HEK293T (cell line): ENCODE measurements around the gene ILKAP.

Experiments used
- CTCF ChIA-PET: fragments of 350-600 bp; formaldehyde crosslinking; extraction: SDS; loops from one replicate; lab custom pipeline; 2021; ENCODE audit warnings: antibody characterized with exemption, inconsistent platforms; lab: Yijun Ruan, JAX
- POLR2A ChIA-PET: fragments of 350-600 bp; formaldehyde crosslinking; extraction: SDS; loops from one replicate; lab custom pipeline; 2020; ENCODE audit warnings: antibody characterized with exemption, inconsistent platforms; lab: Yijun Ruan, JAX
- DNase-seq: peaks from one replicate; pipeline ENCODE4 v3.0.0; 2012; ENCODE audit warnings: mixed read lengths; ENCODE audit errors: extremely low spot score
- ARNT ChIP-seq: fragments of 450-650 bp; IDR thresholded peaks from 2 replicates; pipeline ENCODE4 v1.6.1; 2017; ENCODE audit warnings: mild to moderate bottlenecking
- BHLHE40 ChIP-seq: fragments of 450-650 bp; IDR thresholded peaks from 2 replicates; pipeline ENCODE4 v1.6.1; 2016; ENCODE audit warnings: mild to moderate bottlenecking, moderate library complexity, borderline replicate concordance
- CTBP1 ChIP-seq: fragments of 450-650 bp; IDR thresholded peaks from 2 replicates; pipeline ENCODE4 v1.6.1; 2016; ENCODE audit warnings: borderline replicate concordance
- ELF4 ChIP-seq: fragments of 450-650 bp; IDR thresholded peaks from 2 replicates; pipeline ENCODE4 v1.6.1; 2017; ENCODE audit warnings: antibody characterized with exemption
- FOXA1 ChIP-seq: fragments of 450-650 bp; IDR thresholded peaks from 2 replicates; pipeline ENCODE4 v1.6.1; 2016; ENCODE audit warnings: mild to moderate bottlenecking
- FOXK2 ChIP-seq: fragments of 450-650 bp; IDR thresholded peaks from 2 replicates; pipeline ENCODE4 v1.6.1; 2016; ENCODE audit warnings: mild to moderate bottlenecking
- FOXM1 ChIP-seq: fragments of 450-650 bp; IDR thresholded peaks from 2 replicates; pipeline ENCODE4 v1.6.1; 2017; ENCODE audit warnings: mild to moderate bottlenecking, borderline replicate concordance
- HDGF ChIP-seq: fragments of 450-650 bp; IDR thresholded peaks from 2 replicates; pipeline ENCODE4 v1.6.1; 2017; ENCODE audit warnings: antibody characterized with exemption, borderline replicate concordance
- L3MBTL2 ChIP-seq: fragments of 450-650 bp; conservative IDR thresholded peaks from 2 replicates; pipeline ENCODE4 v1.6.1; 2016; ENCODE audit warnings: mild to moderate bottlenecking
- LEF1 ChIP-seq: fragments of 450-650 bp; IDR thresholded peaks from 2 replicates; pipeline ENCODE4 v1.6.1; 2017; ENCODE audit warnings: mild to moderate bottlenecking, borderline replicate concordance
- NFRKB ChIP-seq: fragments of 450-650 bp; IDR thresholded peaks from 2 replicates; pipeline ENCODE4 v1.6.1; 2016; ENCODE audit warnings: mild to moderate bottlenecking, moderate library complexity
- PKNOX1 ChIP-seq: fragments of 450-650 bp; IDR thresholded peaks from 2 replicates; pipeline ENCODE4 v1.6.1; 2016
- SP1 ChIP-seq: fragments of 450-650 bp; IDR thresholded peaks from 2 replicates; pipeline ENCODE4 v1.6.1; 2017
- SUZ12 ChIP-seq: fragments of 450-650 bp; IDR thresholded peaks from 2 replicates; pipeline ENCODE4 v1.6.1; 2016; ENCODE audit warnings: mild to moderate bottlenecking
- TARDBP ChIP-seq: fragments of 450-650 bp; IDR thresholded peaks from 2 replicates; pipeline ENCODE4 v1.6.1; 2016
- ZNF384 ChIP-seq: fragments of 450-650 bp; IDR thresholded peaks from 2 replicates; pipeline ENCODE4 v1.6.1; 2016

ILKAP gene

GRCh38 chr2:238135601-238136150 is 67.8 kb downstream of the ILKAP start:
- CTCF ChIA-PET, result no interaction called here
- no peak for TF ChIP-seq ELF4
- no peak for TF ChIP-seq TARDBP
- TF ChIP-seq NFRKB, result no peak
- TF ChIP-seq BHLHE40, result no peak
- no peak for TF ChIP-seq ARNT
- no peak for TF ChIP-seq HDGF
- TF ChIP-seq PKNOX1, result no peak
- TF ChIP-seq FOXM1, result no peak
- TF ChIP-seq LEF1, result no peak
- TF ChIP-seq SUZ12, result no peak
- TF ChIP-seq FOXK2, result no peak
- no peak for TF ChIP-seq FOXA1
- TF ChIP-seq L3MBTL2, result no peak
- no peak for TF ChIP-seq SP1
- no peak for DNase-seq
- POLR2A ChIA-PET, result interaction anchor here (1.1 to 1.4 kb wide), 2 partner anchors 8 to 75 kb away, joined by 3 read pairs; partner anchors contain the start of gene SCLY

GRCh38 chr2:238134393-238134785 is 69.1 kb downstream of the ILKAP start:
- CTCF ChIA-PET, result no interaction called here
- no peak for DNase-seq
- TF ChIP-seq CTBP1, result no peak
- no peak for TF ChIP-seq FOXK2
- no peak for TF ChIP-seq PKNOX1
- POLR2A ChIA-PET, result interaction anchor here (1.4 kb wide), 1 partner anchor 73 kb away, joined by 3 read pairs; the partner anchor contains the start of gene SCLY

GRCh38 chr2:238133499-238134392 is 69.7 kb downstream of the ILKAP start:
- no peak for DNase-seq
- TF ChIP-seq TARDBP, result no peak
- no peak for TF ChIP-seq PKNOX1
- TF ChIP-seq NFRKB, result no peak
- TF ChIP-seq FOXA1, result no peak
- no peak for TF ChIP-seq ZNF384
- TF ChIP-seq ARNT, result no peak
- TF ChIP-seq BHLHE40, result no peak
- TF ChIP-seq SP1, result no peak
- ChIA-PET CTCF (interaction anchor here (0.7 kb wide), 1 partner anchor 21 kb away, joined by 3 read pairs; no protein-coding TSS in a partner anchor), POLR2A (interaction anchor here (1.3 kb wide), 1 partner anchor 73 kb away, joined by 3 read pairs; the partner anchor contains the start of gene SCLY)

GRCh38 chr2:238132463-238133450 is 70.7 kb downstream of the ILKAP start:
- TF ChIP-seq ARNT, result no peak
- no peak for TF ChIP-seq PKNOX1
- no peak for TF ChIP-seq SUZ12
- no peak for TF ChIP-seq BHLHE40
- no peak for TF ChIP-seq L3MBTL2
- TF ChIP-seq TARDBP, result no peak
- TF ChIP-seq FOXK2, result no peak
- no peak for TF ChIP-seq SP1
- TF ChIP-seq FOXM1, result no peak
- no peak for TF ChIP-seq CTBP1
- TF ChIP-seq HDGF, result no peak
- no peak for TF ChIP-seq ELF4
- no peak for TF ChIP-seq NFRKB
- no peak for TF ChIP-seq LEF1
- no peak for TF ChIP-seq FOXA1
- TF ChIP-seq ZNF384, result no peak
- CTCF ChIA-PET, result interaction anchor here (0.7 kb wide), 1 partner anchor 22 kb away, joined by 3 read pairs; no protein-coding TSS in a partner anchor
- no peak for DNase-seq
- POLR2A ChIA-PET, result interaction anchor here (1.3 kb wide), 1 partner anchor 72 kb away, joined by 3 read pairs; the partner anchor contains the start of gene SCLY
